HCEC 1CT (cell line): ENCODE measurements around the gene SKIL.

Experiments used
- DNase-seq: peaks from one replicate; pipeline ENCODE4 v3.0.0-alpha.2; 2017

Gene SKIL

GRCh38 chr3:170352936-170353335, 4.6 kb upstream of the SKIL start:
- DNase-seq: no peak

- no peak for DNase-seq
Observed at GRCh38 chr3:170353485-170353884, 4.0 kb upstream of the SKIL start.

GRCh38 chr3:170354760-170355159, 2.8 kb upstream of the SKIL start:
- no peak for DNase-seq

- peak; percentile 23 for DNase-seq
Observed at GRCh38 chr3:170355738-170356595, 1.5 kb upstream of the SKIL start.

- peak; percentile 84 for DNase-seq
Observed at GRCh38 chr3:170356596-170357175, 829 bp upstream of the SKIL start.

- peak; percentile 55 for DNase-seq
Observed at GRCh38 chr3:170358042-170359010, 811 bp downstream of the SKIL start.

GRCh38 chr3:170359178-170359704, 1.7 kb downstream of the SKIL start:
- no peak for DNase-seq

GRCh38 chr3:170360466-170360865, 3.0 kb downstream of the SKIL start:
- DNase-seq: no peak

GRCh38 chr3:170360916-170361315, 3.4 kb downstream of the SKIL start:
- DNase-seq: no peak

GRCh38 chr3:170361711-170362110, 4.2 kb downstream of the SKIL start:
- DNase-seq: no peak

GRCh38 chr3:170363471-170363994, 6.0 kb downstream of the SKIL start:
- no peak for DNase-seq

- DNase-seq: no peak
Observed at GRCh38 chr3:170364965-170365364, 7.5 kb downstream of the SKIL start.

- no peak for DNase-seq
Observed at GRCh38 chr3:170367797-170368196, 10.3 kb downstream of the SKIL start.

- DNase-seq: peak; percentile 30
Observed at GRCh38 chr3:170368921-170369320, 11.4 kb downstream of the SKIL start.

GRCh38 chr3:170372190-170372879, 14.8 kb downstream of the SKIL start:
- no peak for DNase-seq

- DNase-seq: no peak
Observed at GRCh38 chr3:170383567-170383966, 26.1 kb downstream of the SKIL start.

GRCh38 chr3:170386468-170386867, 29.0 kb downstream of the SKIL start:
- DNase-seq: no peak

GRCh38 chr3:170387950-170388349, 30.4 kb downstream of the SKIL start:
- DNase-seq: peak; percentile 24

- no peak for DNase-seq
Observed at GRCh38 chr3:170391108-170391507, 33.6 kb downstream of the SKIL start.

- no peak for DNase-seq
Observed at GRCh38 chr3:170397685-170398084, 40.2 kb downstream of the SKIL start.

GRCh38 chr3:170405101-170405500, 47.6 kb downstream of the SKIL start:
- DNase-seq: no peak

GRCh38 chr3:170410428-170411029, 53.0 kb downstream of the SKIL start:
- no peak for DNase-seq
